Lung (tissue), 12 donors: ENCODE data around the gene C1orf105. TPM values are rescaled to one million over a fixed set of nuclear protein-coding genes. Genes with fewer than 3 reads are reported as not detected.

ENCODE experiments used
- ATAC-seq: fragments of 200-7000 bp; cut with Tn5 transposase; one replicate; pipeline ENCODE4 v1.9.1; 2020; ENCODE audit warnings: moderate number of reproducible peaks; ENCODE audit not compliant: insufficient read depth, low FRiP score
- DNase-seq, 3 donors: peaks; one replicate each; pipeline ENCODE4 v3.0.0-alpha.2; 2013 to 2017
- H3K27ac ChIP-seq, 2 donors: one replicate each; pipeline ENCODE4 v1.5.1; 2013; ENCODE audit warnings: mild to moderate bottlenecking in 2 of 2, moderate library complexity in 2 of 2, control low read depth in 1 of 2, inconsistent platforms in 1 of 2, low read depth in 1 of 2, low read length in 1 of 2
- H3K27me3 ChIP-seq, 3 donors: one replicate each; pipeline ENCODE4 v1.5.1; 2013; ENCODE audit warnings: low read length in 2 of 3; ENCODE audit not compliant: control insufficient read depth in 3 of 3, insufficient read depth in 3 of 3
- H3K36me3 ChIP-seq, 4 donors: one replicate each; pipeline ENCODE4 v1.5.1; 2013; ENCODE audit warnings: low read length in 4 of 4, mild to moderate bottlenecking in 1 of 4, moderate library complexity in 1 of 4; ENCODE audit not compliant: control insufficient read depth in 4 of 4, insufficient read depth in 4 of 4
- H3K4me1 ChIP-seq, 5 donors: one replicate each; pipeline ENCODE4 v1.5.1; 2013; ENCODE audit warnings: low read length in 5 of 5, mild to moderate bottlenecking in 2 of 5, moderate library complexity in 1 of 5; ENCODE audit not compliant: control insufficient read depth in 5 of 5, insufficient read depth in 5 of 5
- H3K4me3 ChIP-seq: one replicate; pipeline ENCODE4 v1.5.1; 2013; ENCODE audit warnings: mild to moderate bottlenecking, control low read depth, moderate library complexity
- H3K9ac ChIP-seq, 2 donors: one replicate each; pipeline ENCODE4 v1.5.1; 2013; ENCODE audit warnings: low read length in 2 of 2, control low read depth in 1 of 2; ENCODE audit not compliant: insufficient read depth in 1 of 2
- H3K9me3 ChIP-seq, 4 donors: one replicate each; pipeline ENCODE4 v1.5.1; 2013; ENCODE audit warnings: low read length in 3 of 4, mild to moderate bottlenecking in 1 of 4, moderate library complexity in 1 of 4; ENCODE audit not compliant: control insufficient read depth in 4 of 4, insufficient read depth in 3 of 4
- WGBS, 2 donors: extraction: QIAGEN DNeasy Blood & Tissue Kit; methylation state at CpG; one replicate each; pipeline ENCODE4 v1.1.7; 2013; 5-methylcytosine and 5-hydroxymethylcytosine counted together
- polyA plus RNA-seq, 2 donors: library from polyadenylated mRNA; stranded (reverse); fragments of 200-250 nt; gene quantifications; one replicate each; pipeline ENCODE4 v1.2.1, GENCODE V29; 2013
- total RNA-seq, 2 donors: library from RNA; depleted of rRNA in 1 of 2; stranded (reverse); fragments of >200 nt in 1 of 2; gene quantifications; one replicate each; pipeline ENCODE4 v1.2.1, GENCODE V29; 2014 to 2021
- TF ChIP-seq, protein P1 (sequence below): IDR thresholded peaks from 2 replicates; pipeline ENCODE4 v1.5.1; 2012; ENCODE audit warnings: mild to moderate bottlenecking; ENCODE audit errors: control extremely low read depth, extremely low read depth
- donor health status: control.
- donor health status: control.
- donor health status: Bipolar disorder and iron deficiency.
- donor health status: healthy.
- donor health status: DM: yes; HTN: yes; CAD: no.

Gene C1orf105
- total and polyA plus RNA-seq, 4 donors = not detected

DNA sequence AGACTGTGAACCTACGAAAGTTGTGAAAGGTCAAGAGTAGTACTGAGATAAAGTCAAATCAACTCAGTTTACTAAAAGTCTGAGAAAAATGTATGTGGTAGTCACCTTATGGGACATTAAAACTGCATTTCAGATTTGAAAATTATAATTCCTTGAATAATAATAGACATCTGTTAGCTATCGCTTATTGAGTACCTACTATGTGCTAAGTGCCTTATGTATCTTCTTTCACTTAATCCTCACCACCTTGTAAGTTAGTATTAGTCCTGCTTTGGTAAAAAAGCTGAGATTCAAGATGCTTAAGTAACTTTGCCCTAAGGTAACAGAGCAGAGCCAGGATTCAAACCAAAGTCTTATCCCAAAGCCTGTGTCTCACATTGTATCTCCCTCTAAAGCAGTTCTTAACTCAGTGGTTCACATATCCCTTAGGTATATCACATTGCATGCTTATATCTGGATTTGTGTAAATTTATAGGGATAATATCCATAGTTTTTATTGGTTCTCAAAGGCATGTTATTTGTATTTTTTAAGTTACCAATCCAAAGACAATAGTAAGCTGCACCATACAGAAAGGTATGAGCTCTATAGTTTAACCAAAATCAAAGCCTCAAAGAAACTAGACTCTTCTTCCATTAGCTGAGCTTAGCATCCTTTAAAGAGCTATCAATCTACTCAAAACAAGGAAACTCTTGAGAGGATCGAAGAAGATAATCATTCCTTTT, 22.5 kb downstream of the C1orf105 start:
- Histone ChIP-seq H3K36me3 (peaks cover 0 to 5% (median 4%) of the 10 kb centered on the region in 4 donors), H3K27me3 (no peaks in the 10 kb centered on the region), H3K9ac (peak overlapping the region; percentile 47 to 68), H3K4me1 (peaks cover 3 to 8% (median 7%) of the 10 kb centered on the region in 5 donors), H3K9me3 (no peaks in the 10 kb centered on the region), H3K27ac (peak overlapping the region in 1 of 2 donors; percentile 84), H3K4me3 (no peak overlapping the region)
- WGBS, 2 donors = 67 to 72% methylated on average over 3 of the region's 3 CpGs
- TF ChIP-seq, protein P1, sequence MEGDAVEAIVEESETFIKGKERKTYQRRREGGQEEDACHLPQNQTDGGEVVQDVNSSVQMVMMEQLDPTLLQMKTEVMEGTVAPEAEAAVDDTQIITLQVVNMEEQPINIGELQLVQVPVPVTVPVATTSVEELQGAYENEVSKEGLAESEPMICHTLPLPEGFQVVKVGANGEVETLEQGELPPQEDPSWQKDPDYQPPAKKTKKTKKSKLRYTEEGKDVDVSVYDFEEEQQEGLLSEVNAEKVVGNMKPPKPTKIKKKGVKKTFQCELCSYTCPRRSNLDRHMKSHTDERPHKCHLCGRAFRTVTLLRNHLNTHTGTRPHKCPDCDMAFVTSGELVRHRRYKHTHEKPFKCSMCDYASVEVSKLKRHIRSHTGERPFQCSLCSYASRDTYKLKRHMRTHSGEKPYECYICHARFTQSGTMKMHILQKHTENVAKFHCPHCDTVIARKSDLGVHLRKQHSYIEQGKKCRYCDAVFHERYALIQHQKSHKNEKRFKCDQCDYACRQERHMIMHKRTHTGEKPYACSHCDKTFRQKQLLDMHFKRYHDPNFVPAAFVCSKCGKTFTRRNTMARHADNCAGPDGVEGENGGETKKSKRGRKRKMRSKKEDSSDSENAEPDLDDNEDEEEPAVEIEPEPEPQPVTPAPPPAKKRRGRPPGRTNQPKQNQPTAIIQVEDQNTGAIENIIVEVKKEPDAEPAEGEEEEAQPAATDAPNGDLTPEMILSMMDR = no peak
- no peak for DNase-seq
- ATAC-seq = no peak

DNA sequence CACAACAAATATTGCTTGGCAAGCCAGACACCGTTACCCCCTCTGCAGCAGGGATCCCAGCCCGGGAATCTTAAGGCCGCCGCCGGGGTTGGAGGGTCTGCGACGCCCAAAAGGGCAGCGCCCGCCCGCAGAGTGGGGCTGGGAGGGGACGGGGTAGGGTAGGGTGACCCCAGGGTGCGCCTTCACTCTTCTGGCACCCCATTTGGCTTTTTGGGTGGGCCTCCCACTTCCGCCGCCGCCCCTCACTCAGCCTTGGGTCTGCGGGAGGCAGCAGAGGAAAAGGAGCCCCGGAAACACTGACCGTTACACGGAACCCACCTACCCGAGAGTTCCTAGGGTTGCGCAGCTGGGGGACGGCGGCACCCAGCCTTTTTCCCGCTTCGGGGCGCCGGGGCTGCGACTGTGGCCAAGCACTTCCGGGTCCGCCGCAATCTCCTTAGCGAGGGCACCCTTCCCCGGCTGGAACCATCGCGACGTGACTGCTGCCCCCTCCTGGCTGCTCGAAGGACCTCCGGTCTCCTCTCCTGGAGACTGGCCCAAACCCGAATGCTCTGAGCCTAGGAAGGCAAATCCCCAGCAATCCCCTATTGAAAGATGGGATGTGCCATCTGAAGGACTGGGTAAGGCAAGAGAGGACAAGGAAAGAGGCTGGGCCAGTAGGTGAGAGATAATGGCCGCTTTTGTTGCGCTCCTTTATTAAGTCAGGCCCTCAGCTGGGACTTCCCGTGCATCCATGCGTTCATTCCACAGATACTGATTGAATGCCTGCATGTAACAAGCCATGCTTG, 23.4 kb downstream of the C1orf105 start, which contains the start of gene PIGC:
Gene PIGC (minus strand): TSS at position 404 of the 788 bp plus-strand sequence. CDS start 1,447 bp downstream, outside the sequence.
- TF ChIP-seq, protein P1 = peak; percentile 70
- no peaks in the 10 kb centered on the region for H3K27me3 ChIP-seq
- H3K9ac ChIP-seq = peak within 1 kb of the TSS; percentile 47 to 68
- WGBS, 2 donors = 7 to 8% methylated on average over 43 of the region's 43 CpGs
- H3K9me3 ChIP-seq = no peaks in the 10 kb centered on the region
- H3K27ac ChIP-seq = peak within 1 kb of the TSS; percentile 84 to 90
- ATAC-seq = peak; percentile 98
- peak within 1 kb of the TSS; percentile 98 for H3K4me3 ChIP-seq
- peaks cover 0 to 5% (median 3%) of the 10 kb centered on the region in 4 donors for H3K36me3 ChIP-seq
- H3K4me1 ChIP-seq = peaks cover 3 to 8% (median 7%) of the 10 kb centered on the region in 5 donors
- peak; percentile 91 to 93 (median 91) for DNase-seq

DNA sequence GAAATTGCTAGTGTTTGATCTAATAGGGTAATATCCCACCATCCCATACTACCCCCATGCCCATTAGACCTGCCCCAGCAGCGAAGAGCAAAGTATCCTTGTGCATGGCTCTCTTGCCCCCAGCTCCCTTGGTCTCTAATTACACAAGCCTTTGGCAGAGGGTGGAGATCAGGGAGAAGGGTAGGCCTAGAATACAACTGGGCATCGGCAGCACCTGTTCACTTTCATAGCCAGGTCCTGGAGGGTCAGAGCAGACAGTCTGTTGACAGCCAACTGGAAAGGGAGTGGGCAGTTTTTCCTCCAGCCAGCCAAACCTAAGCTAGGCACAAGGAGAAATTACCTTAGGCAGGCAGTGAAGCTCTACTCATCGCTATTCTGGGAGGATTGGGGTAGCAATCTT, 26.1 kb downstream of the C1orf105 start:
- 87 to 92% methylated on average over 3 of the region's 3 CpGs for WGBS, 2 donors
- Histone ChIP-seq H3K9me3 (no peaks in the 10 kb centered on the region), H3K9ac (no peak overlapping the region), H3K36me3 (peaks cover 0 to 5% (median 3%) of the 10 kb centered on the region in 4 donors), H3K27me3 (no peaks in the 10 kb centered on the region), H3K4me3 (no peak overlapping the region), H3K4me1 (peaks cover 4 to 13% (median 6%) of the 10 kb centered on the region in 5 donors), H3K27ac (no peak overlapping the region)
- TF ChIP-seq, protein P1 = no peak
- ATAC-seq = no peak
- no peak for DNase-seq
